ENCODE data around the gene CELF2.

The CELF2 gene

DNA sequence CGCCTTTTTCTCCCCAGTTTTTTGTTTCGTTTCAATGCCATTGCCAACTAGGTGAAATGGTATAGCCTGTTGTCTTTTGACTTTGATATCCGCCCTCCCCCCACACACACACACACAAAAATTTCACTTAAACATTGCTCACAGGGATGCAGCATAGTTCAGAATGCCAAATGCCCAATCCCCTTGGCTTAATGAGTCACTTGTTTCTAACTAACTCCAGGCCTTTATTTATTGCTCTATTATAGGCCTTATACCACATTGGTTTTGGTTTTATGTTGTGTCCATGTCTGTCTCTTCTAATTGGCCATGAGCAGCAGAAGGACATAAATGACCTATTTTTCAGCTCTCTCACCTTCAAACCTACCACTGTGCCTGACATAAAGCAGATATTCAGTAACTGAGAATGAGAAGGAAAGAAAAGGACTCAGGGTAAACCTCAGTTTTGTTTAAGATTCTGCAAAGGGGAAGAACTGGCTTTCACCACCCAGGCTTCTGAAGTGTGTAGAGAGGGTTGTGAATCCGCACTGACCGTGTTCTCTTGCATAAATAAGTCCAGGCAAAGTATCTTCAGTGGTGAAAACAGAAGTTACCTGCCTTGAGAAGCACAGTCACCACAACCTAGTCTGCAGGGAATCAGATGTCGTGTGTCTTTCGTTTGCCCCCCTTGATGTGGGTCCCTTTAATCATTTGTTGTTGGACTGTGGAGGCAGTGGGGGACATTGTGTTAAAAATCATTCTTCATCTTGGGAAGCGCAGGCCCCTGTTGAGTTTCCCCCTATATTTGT is 139.8 kb downstream of the CELF2 start:
- DNase-seq (ENCODE audit: low spot score): no peak

DNA sequence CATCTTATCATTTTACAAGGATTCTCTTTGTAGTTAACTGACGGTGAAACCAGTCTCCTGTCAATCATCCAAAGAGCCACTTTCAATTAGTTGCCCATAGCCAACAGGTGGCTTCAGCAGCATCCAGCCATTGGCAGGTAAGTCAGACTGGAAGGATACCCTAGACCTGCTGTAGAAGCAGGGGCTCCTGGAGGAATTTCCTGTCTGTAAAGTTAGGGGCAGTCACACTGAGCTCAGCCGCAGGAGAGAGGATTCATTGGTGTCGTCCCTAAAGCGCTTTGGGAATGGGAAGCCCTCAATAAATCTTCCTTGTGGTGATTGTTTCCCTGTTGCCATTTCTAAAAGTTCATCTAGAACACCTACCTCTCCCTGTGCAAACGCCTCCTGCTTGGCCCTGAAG is 140.4 kb downstream of the CELF2 start:
- DNase-seq (ENCODE audit: low spot score): no peak

- DNase-seq (ENCODE audit: low spot score): no peak
Measured at GRCh38 chr10:11159543-11160215, 142.0 kb downstream of the CELF2 start.

DNA sequence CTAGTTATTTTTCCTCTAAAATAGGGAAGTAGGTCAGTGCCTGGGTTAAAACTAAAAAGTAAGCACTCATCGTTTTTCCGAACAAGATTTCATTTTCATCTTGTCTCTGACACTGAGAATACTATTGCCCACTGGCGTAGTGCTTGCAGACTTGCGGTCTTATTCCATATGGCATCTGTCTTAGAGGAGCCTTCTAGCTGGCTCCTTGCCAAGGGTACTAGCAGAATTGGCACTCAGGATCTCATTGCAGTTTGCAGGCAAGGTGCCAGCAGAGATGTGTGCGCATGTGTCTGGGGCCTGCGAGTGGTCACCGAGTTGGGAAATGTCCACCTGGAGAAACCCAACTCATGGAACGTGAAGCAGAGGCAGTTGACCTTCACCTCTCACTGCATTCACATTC is 143.4 kb downstream of the CELF2 start:
- no peak for DNase-seq (ENCODE audit: low spot score)

- DNase-seq (ENCODE audit: low spot score): no peak
Measured at GRCh38 chr10:11161910-11162309, 144.2 kb downstream of the CELF2 start.

DNA sequence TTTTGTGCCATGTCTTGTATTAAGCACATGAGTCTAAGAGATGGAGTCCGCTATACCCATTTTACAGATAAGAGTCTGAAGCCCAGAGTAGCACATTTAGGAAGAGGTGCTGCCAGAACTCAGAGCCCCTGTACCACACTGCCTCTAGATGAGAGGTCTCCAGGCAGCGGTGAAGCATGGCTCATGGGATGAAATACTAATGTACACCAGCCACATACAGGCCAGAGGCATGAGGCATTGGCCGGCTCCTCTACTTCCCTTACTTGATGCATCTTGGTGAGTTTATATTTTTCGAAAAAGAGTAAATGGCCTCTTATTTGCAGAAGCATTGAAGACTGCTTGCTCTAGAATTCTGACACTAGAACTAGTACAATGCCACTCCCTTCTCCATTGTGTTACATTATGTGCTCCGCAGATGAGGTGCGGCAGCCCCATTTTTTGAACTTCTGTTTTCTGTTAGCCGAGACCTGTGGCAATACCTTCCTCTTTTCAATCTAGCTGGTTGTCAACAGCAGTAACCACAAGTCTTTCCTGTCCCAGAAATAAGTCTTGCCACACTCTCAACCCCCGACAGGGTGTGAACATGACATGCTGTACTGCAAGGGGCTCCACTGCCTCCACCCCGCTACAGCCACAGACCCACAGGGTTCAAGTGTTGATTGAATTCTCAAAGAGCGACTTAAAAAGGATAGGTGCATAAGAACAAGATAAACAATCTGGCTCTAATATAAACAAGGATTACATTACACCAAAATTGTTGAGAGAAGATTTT is 145.3 kb downstream of the CELF2 start:
- DNase-seq (ENCODE audit: low spot score): no peak

- DNase-seq (ENCODE audit: low spot score): no peak
Measured at GRCh38 chr10:11163780-11164550, 146.3 kb downstream of the CELF2 start.

DNA sequence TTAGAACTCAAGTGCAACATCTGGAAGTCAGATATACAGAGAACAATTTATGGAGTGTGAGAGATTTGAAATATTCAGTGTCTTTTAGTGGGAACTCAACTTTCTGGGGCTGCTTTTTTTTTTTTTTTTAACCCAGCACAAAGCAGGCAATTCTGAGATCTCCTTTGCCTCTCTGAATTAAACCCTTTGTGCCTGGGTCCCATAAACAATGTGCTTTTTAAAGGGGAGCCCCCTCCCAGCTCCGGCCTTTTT is 146.8 kb downstream of the CELF2 start:
- DNase-seq (ENCODE audit: low spot score): no peak

GRCh38 chr10:11164803-11165590 is 147.3 kb downstream of the CELF2 start:
- DNase-seq (ENCODE audit: low spot score): peak; percentile 83

GRCh38 chr10:11165591-11166543 is 148.2 kb downstream of the CELF2 start:
- DNase-seq (ENCODE audit: low spot score): peak; percentile 44

- no peak for DNase-seq (ENCODE audit: low spot score)
Measured at GRCh38 chr10:11166550-11166949, 148.9 kb downstream of the CELF2 start.

DNA sequence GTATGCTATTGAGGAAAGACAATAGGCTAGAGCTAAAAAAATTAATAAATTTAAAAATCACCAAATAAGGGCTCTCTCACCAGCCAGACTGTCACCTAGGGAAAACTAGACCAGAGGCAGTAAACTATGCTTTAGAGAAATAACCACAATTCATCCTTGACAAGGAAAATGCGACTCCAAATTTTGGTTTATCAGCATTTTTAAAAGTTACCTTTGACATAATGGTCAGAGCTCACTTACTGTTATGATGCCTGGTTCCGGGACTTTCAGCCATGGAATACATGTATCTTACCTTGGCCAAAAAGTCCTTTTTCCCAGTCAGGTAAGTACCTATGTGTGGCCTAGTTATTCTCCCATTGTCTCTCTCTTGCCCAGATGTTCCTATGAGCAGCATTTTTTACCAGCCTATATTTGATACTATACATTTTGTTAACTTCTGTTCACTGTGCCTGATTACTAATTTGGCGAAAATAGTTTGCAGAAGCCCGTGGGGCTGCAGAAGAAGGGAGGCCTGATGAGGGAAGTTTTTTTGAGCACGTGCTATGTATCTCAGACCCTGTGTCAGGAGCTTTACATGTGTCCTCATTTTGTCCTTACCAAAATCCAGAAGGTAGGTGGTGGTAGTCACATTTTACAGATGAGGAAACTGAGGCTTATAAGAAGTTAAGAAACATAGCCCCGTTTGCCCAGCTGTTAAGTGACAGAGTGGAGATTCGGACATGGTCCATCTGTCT is 149.7 kb downstream of the CELF2 start:
- no peak for DNase-seq (ENCODE audit: low spot score)

DNA sequence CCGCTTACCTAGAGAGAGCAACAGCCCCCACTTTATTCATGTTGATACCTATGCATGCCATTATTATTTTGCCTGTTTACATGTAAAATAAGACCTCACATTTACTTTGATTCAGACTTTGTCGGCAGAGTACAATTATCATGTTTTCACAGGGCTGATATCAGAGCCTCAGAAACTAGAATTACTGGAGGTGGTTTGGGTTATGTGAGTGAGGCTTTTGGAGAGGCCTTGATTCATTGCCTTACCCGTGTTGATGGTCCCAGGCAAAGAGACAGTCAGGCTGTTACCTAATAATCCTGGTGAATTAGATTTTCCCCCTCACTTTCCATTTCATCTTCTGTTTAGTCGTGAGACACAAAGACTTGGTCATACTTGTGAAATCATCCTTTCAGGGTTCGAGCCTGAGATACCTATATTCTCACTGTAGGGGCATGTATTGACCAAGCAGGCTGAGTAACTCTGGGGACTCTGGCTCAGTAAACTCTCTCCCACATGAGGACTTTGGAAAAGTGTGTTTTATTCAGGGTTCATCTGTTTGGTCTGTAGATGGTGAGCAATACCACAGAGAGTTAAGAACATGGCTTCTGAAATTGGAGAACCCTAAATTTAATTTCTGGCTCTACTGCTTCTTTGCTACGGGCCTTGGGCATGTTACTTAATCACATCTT is 150.9 kb downstream of the CELF2 start:
- DNase-seq (ENCODE audit: low spot score): no peak

- no peak for DNase-seq (ENCODE audit: low spot score)
Measured at GRCh38 chr10:11169976-11170375, 152.3 kb downstream of the CELF2 start.

GRCh38 chr10:11170574-11170973 is 152.9 kb downstream of the CELF2 start:
- no peak for DNase-seq (ENCODE audit: low spot score)

DNA sequence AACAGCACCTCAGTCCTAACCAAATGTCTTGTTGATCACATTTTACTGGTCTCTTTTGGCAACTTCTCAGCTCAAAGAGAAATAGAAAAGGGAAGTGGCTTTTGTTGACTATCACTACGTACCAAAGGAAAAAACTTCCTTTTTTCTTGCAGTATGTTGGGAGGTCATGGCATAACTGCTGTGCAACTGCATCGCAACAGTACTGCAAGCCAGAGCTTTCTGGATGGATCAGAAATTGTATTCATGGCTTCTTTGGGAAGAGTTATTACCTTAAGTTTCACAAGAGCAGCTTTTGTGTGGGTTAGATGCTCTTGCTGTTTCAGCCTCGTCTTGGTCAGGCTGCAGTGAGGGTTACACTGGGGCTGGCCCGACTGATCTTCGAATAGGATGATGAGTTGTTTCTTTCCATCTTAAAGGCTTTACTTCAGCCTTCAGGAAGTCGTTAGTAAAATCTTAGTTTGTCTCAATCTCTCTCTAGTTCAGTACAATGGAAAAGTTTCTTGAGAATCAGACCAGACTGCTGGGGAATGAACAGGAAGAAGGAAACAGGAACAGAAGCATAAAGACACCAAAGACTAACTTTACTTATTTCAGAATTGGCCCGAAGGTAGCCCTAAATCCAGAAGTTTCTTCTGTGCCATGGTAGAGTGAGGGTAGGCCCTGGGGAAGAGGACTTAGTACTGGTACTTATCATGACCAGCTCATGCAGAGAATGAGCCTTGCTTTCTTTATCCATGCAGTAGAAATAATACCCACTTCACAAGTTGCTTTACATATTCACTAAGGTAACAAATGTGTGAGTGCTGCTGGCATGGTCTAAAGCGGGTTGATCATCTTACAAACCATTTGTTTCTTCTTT is 153.6 kb downstream of the CELF2 start:
- DNase-seq (ENCODE audit: low spot score): no peak

DNA sequence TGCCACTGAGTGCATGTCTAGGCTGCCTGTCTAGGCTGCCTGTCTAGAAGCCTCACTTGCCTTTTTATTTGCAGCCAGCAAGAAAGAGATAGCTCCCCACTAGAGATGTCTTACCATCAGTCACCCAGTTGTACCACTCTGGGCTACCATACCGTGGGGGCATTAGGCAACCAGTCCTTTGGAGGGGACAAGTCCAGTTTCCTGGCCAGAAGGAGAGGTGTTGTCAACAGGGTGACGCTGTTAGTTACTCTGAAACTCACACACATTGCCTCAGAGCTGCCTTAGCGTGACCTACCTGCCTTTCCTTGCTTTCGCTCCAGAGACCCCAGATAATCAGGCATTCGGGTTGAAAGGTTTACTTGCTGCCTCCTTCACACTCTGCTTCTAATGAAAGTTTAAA is 155.4 kb downstream of the CELF2 start:
- no peak for DNase-seq (ENCODE audit: low spot score)

- DNase-seq (ENCODE audit: low spot score): no peak
Measured at GRCh38 chr10:11175823-11176243, 158.2 kb downstream of the CELF2 start.

Measured in AG08395 (cell line).